ENCODE measurements around the gene ACE2.

GRCh38 chrX:15607067-15607466 lies 6.3 kb upstream of the ACE2 start:
- TF ChIP-seq, protein P1, sequence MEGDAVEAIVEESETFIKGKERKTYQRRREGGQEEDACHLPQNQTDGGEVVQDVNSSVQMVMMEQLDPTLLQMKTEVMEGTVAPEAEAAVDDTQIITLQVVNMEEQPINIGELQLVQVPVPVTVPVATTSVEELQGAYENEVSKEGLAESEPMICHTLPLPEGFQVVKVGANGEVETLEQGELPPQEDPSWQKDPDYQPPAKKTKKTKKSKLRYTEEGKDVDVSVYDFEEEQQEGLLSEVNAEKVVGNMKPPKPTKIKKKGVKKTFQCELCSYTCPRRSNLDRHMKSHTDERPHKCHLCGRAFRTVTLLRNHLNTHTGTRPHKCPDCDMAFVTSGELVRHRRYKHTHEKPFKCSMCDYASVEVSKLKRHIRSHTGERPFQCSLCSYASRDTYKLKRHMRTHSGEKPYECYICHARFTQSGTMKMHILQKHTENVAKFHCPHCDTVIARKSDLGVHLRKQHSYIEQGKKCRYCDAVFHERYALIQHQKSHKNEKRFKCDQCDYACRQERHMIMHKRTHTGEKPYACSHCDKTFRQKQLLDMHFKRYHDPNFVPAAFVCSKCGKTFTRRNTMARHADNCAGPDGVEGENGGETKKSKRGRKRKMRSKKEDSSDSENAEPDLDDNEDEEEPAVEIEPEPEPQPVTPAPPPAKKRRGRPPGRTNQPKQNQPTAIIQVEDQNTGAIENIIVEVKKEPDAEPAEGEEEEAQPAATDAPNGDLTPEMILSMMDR (conservative IDR thresholded peaks at IDR 0.05 in 1 of 2, IDR thresholded peaks at IDR 0.05 in 1 of 2; ENCODE audit: extremely low read depth in 1 of 2, insufficient read depth in 1 of 2, low read depth in 1 of 2, low read length in 2 of 2): no peak
- no peak for TF ChIP-seq EZH2 (IDR thresholded peaks at IDR 0.05; ENCODE audit: borderline replicate concordance, low read length)

All from mammary epithelial cell (primary cell).